Measurements from ENCODE around the gene EXOC7.

GRCh38 chr17:76087531-76087930 is 16.1 kb downstream of the EXOC7 start:
- TF ChIP-seq CTCF (IDR thresholded peaks at IDR 0.05) (no peak), NR3C1 (CRISPR knock-in tag; conservative IDR thresholded peaks at IDR 0.05; ENCODE audit: low read depth) (no peak)

Data from WTC11 (cell line).